Fibroblast of skin of left quadriceps (primary cell): Measurements from ENCODE around the gene TMEM204.

Experiments used
- DNase-seq, 2 experiments: peaks; one replicate each; pipeline ENCODE4 v3.0.0-alpha.2; 2013; ENCODE audit warnings: low read depth in 2 of 2

Gene TMEM204

GRCh38 chr16:1520461-1520860 is 13.0 kb upstream of the TMEM204 start:
- DNase-seq: no peak

GRCh38 chr16:1523581-1524245 is 9.8 kb upstream of the TMEM204 start:
- DNase-seq: no peak

- no peak for DNase-seq
Measured at GRCh38 chr16:1524366-1524765, 9.1 kb upstream of the TMEM204 start.

GRCh38 chr16:1525871-1526607 is 7.4 kb upstream of the TMEM204 start:
- no peak for DNase-seq

- no peak for DNase-seq
Measured at GRCh38 chr16:1526608-1527555, 6.6 kb upstream of the TMEM204 start.

GRCh38 chr16:1527836-1528811 is 5.3 kb upstream of the TMEM204 start:
- no peak for DNase-seq

GRCh38 chr16:1528921-1529537 is 4.4 kb upstream of the TMEM204 start:
- DNase-seq: no peak

GRCh38 chr16:1530349-1530882 is 3.0 kb upstream of the TMEM204 start:
- no peak for DNase-seq

GRCh38 chr16:1530883-1531637 is 2.4 kb upstream of the TMEM204 start:
- peak; percentile 72 to 78 for DNase-seq

- DNase-seq: no peak
Measured at GRCh38 chr16:1531638-1531910, 1.9 kb upstream of the TMEM204 start.

- DNase-seq: no peak
Measured at GRCh38 chr16:1532081-1532760, 1.2 kb upstream of the TMEM204 start.

- DNase-seq: no peak
Measured at GRCh38 chr16:1532771-1533170, 695 bp upstream of the TMEM204 start.

- no peak for DNase-seq
Measured at GRCh38 chr16:1534021-1535020, 855 bp downstream of the TMEM204 start.

GRCh38 chr16:1535391-1536291 is 2.2 kb downstream of the TMEM204 start:
- no peak for DNase-seq

GRCh38 chr16:1536601-1537000 is 3.1 kb downstream of the TMEM204 start:
- DNase-seq: no peak

- DNase-seq: no peak
Measured at GRCh38 chr16:1537138-1537577, 3.7 kb downstream of the TMEM204 start.

GRCh38 chr16:1537763-1538289 is 4.4 kb downstream of the TMEM204 start:
- no peak for DNase-seq
